22Rv1 (cell line): Measurements from ENCODE around the gene ASCL2.

Experiments
- ZFX ChIP-seq: fragments of 450-650 bp; IDR thresholded peaks from 2 replicates; pipeline ENCODE4 v1.6.1; 2017; ENCODE audit warnings: antibody characterized with exemption, borderline replicate concordance
- TF ChIP-seq, protein P1 (sequence below): fragments of 450-650 bp; IDR thresholded peaks from 2 replicates; pipeline ENCODE4 v1.5.1; 2017; ENCODE audit warnings: mild to moderate bottlenecking

DNA sequence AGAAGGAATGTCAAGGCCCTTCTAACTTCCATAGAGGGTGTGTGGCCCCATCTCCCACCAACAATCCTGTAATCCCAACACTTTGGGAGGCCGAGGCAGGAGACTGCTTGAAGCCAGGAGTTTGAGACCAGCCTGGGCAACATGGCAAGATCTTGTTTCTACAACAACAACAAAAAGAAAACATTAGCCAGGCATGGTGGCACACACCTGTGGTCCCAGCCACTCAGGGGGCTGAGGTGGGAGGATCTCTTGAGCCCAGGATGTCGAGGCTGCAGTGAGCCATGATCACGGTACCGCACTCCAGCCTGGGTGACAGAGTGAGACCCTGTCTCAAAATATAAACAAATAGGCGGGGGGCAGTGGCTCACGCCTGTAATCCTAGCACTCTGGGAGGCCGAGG is 48.3 kb upstream of the ASCL2 start:
- TF ChIP-seq, protein P1, sequence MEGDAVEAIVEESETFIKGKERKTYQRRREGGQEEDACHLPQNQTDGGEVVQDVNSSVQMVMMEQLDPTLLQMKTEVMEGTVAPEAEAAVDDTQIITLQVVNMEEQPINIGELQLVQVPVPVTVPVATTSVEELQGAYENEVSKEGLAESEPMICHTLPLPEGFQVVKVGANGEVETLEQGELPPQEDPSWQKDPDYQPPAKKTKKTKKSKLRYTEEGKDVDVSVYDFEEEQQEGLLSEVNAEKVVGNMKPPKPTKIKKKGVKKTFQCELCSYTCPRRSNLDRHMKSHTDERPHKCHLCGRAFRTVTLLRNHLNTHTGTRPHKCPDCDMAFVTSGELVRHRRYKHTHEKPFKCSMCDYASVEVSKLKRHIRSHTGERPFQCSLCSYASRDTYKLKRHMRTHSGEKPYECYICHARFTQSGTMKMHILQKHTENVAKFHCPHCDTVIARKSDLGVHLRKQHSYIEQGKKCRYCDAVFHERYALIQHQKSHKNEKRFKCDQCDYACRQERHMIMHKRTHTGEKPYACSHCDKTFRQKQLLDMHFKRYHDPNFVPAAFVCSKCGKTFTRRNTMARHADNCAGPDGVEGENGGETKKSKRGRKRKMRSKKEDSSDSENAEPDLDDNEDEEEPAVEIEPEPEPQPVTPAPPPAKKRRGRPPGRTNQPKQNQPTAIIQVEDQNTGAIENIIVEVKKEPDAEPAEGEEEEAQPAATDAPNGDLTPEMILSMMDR: no peak
- no peak for TF ChIP-seq ZFX
